Tibial nerve (tissue), 4 donors: Measurements from ENCODE around the gene OSTF1. TPM values are rescaled to one million over a fixed set of nuclear protein-coding genes. Genes with fewer than 3 reads are reported as not detected.

Experiments
- DNase-seq, 2 donors: peaks; one replicate each; pipeline ENCODE4 v3.0.0-alpha.2; 2019; ENCODE audit warnings: low spot score in 2 of 2
- H3K27ac ChIP-seq, 4 donors: fragments of 200-600 bp; sonication (generic) in 3 of 4; one replicate each; pipeline ENCODE4 v1.5.1; 2017 to 2019; ENCODE audit warnings: mild to moderate bottlenecking in 1 of 4
- H3K27me3 ChIP-seq, 2 donors: fragments of 200-600 bp; sonication (generic) in 1 of 2; one replicate each; pipeline versions ENCODE4 v1.5.1 to v1.6.0; 2017 to 2019
- H3K36me3 ChIP-seq, 3 donors: fragments of 200-600 bp; sonication (generic); one replicate each; pipeline ENCODE4 v1.5.1; 2018 to 2019
- H3K4me1 ChIP-seq, 4 donors: fragments of 200-600 bp; sonication (generic) in 3 of 4; one replicate each; pipeline ENCODE4 v1.5.1; 2017 to 2019
- H3K4me3 ChIP-seq, 4 donors: fragments of 200-600 bp; sonication (generic) in 3 of 4; one replicate each; pipeline ENCODE4 v1.5.1; 2017 to 2019; ENCODE audit warnings: mild to moderate bottlenecking in 1 of 4, moderate library complexity in 1 of 4
- H3K9me3 ChIP-seq, 4 donors: fragments of 200-600 bp; sonication (generic) in 3 of 4; one replicate each; pipeline ENCODE4 v1.5.1; 2017 to 2019
- EP300 ChIP-seq, 2 donors: sonication (generic); formaldehyde crosslinking; IDR thresholded peaks; one replicate each; pipeline ENCODE4 v1.6.1; 2017; ENCODE audit warnings: antibody characterized with exemption in 2 of 2, mild to moderate bottlenecking in 1 of 2
- POLR2A ChIP-seq, 2 donors: fragments of 450-650 bp; IDR thresholded peaks; one replicate each; pipeline ENCODE4 v1.6.1; 2017; ENCODE audit warnings: antibody characterized with exemption in 2 of 2, mild to moderate bottlenecking in 2 of 2, moderate library complexity in 2 of 2
- WGBS, 2 donors: methylation state at CpG; one replicate each; pipeline ENCODE4 v1.1.5; 2018; 5-methylcytosine and 5-hydroxymethylcytosine counted together
- total RNA-seq, 4 donors: library from RNA; depleted of rRNA; stranded (reverse); fragments of >200 nt; gene quantifications; one replicate each; pipeline ENCODE4 v1.1.0, GENCODE V29; 2016
- TF ChIP-seq, protein P1 (sequence below), 5 experiments: fragments of 200-600 bp in 3 of 5; fragments of 450-650 bp in 2 of 5; sonication (generic) in 3 of 5; IDR thresholded peaks; one replicate each; pipeline ENCODE4 v1.5.1; 2016 to 2019; ENCODE audit warnings: antibody characterized with exemption in 5 of 5, mild to moderate bottlenecking in 3 of 5, moderate library complexity in 2 of 5

OSTF1 gene
- total RNA-seq, 4 donors from 2014 or later = 20.7 to 34.5 (median 24.8) TPM

- 48 to 50% methylated on average over 2 of the region's 2 CpGs for WGBS, 2 donors
- no peaks in the 10 kb centered on the region for H3K36me3 ChIP-seq
These were observed 40.8 kb upstream of the OSTF1 start for GRCh38 chr9:75047506-75047905.

GRCh38 chr9:75051285-75051684 is 37.0 kb upstream of the OSTF1 start:
- TF ChIP-seq POLR2A (IDR thresholded peaks at IDR 0.05) (no peak), EP300 (IDR thresholded peaks at IDR 0.05) (no peak)
- TF ChIP-seq, protein P1, sequence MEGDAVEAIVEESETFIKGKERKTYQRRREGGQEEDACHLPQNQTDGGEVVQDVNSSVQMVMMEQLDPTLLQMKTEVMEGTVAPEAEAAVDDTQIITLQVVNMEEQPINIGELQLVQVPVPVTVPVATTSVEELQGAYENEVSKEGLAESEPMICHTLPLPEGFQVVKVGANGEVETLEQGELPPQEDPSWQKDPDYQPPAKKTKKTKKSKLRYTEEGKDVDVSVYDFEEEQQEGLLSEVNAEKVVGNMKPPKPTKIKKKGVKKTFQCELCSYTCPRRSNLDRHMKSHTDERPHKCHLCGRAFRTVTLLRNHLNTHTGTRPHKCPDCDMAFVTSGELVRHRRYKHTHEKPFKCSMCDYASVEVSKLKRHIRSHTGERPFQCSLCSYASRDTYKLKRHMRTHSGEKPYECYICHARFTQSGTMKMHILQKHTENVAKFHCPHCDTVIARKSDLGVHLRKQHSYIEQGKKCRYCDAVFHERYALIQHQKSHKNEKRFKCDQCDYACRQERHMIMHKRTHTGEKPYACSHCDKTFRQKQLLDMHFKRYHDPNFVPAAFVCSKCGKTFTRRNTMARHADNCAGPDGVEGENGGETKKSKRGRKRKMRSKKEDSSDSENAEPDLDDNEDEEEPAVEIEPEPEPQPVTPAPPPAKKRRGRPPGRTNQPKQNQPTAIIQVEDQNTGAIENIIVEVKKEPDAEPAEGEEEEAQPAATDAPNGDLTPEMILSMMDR (IDR thresholded peaks at IDR 0.05) = no peak
- peaks cover 0 to 7% (median 0%) of the 10 kb centered on the region in 4 donors for H3K9me3 ChIP-seq
- H3K27me3 ChIP-seq = no peaks in the 10 kb centered on the region
- no peaks in the 10 kb centered on the region for H3K4me1 ChIP-seq
- no peak overlapping the region for H3K4me3 ChIP-seq
- no peak for DNase-seq
- H3K27ac ChIP-seq = no peak overlapping the region
- H3K36me3 ChIP-seq = no peaks in the 10 kb centered on the region

More at GRCh38 chr9:75047506-75047905, 40.8 kb upstream of the OSTF1 start:
- Histone ChIP-seq H3K27ac (no peak overlapping the region), H3K9me3 (no peaks in the 10 kb centered on the region), H3K4me1 (no peaks in the 10 kb centered on the region), H3K4me3 (no peak overlapping the region), H3K27me3 (peaks cover 0 to 7% of the 10 kb centered on the region in 2 donors)
- DNase-seq = no peak
- TF ChIP-seq EP300 (IDR thresholded peaks at IDR 0.05) = no peak
- TF ChIP-seq POLR2A (IDR thresholded peaks at IDR 0.05) = no peak
- TF ChIP-seq, protein P1 (IDR thresholded peaks at IDR 0.05) = no peak

DNA sequence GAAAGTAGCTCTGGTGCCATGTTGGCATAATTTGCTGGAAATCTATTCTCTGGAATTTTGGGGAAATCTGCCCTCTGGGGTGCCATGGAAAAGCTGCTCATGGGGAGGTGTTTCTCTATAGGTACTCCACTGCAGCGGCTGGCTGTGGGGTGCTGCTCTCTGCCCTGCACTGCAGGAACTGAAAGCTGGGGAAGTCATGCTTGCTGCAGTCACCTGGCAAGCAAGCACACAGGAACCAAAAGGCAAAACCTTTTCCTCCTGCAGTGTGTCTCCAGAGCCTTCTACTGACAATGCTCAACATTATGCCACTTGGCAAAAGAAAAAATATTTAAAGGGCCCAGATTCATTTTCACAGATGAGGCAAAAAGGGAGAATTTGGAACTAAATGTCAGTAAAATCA is 34.4 kb upstream of the OSTF1 start:
- H3K27ac ChIP-seq = no peak overlapping the region
- DNase-seq = no peak
- no peak for TF ChIP-seq EP300 (IDR thresholded peaks at IDR 0.05)
- TF ChIP-seq, protein P1 (IDR thresholded peaks at IDR 0.05) = no peak
- no peak for TF ChIP-seq POLR2A (IDR thresholded peaks at IDR 0.05)
- H3K36me3 ChIP-seq = no peaks in the 10 kb centered on the region
- H3K9me3 ChIP-seq = peaks cover 0 to 12% (median 0%) of the 10 kb centered on the region in 4 donors
- no peaks in the 10 kb centered on the region for H3K27me3 ChIP-seq
- H3K4me3 ChIP-seq = no peak overlapping the region
- 64 to 70% methylated on average over 1 of the region's 1 CpG for WGBS, 2 donors
- H3K4me1 ChIP-seq = no peaks in the 10 kb centered on the region

DNA sequence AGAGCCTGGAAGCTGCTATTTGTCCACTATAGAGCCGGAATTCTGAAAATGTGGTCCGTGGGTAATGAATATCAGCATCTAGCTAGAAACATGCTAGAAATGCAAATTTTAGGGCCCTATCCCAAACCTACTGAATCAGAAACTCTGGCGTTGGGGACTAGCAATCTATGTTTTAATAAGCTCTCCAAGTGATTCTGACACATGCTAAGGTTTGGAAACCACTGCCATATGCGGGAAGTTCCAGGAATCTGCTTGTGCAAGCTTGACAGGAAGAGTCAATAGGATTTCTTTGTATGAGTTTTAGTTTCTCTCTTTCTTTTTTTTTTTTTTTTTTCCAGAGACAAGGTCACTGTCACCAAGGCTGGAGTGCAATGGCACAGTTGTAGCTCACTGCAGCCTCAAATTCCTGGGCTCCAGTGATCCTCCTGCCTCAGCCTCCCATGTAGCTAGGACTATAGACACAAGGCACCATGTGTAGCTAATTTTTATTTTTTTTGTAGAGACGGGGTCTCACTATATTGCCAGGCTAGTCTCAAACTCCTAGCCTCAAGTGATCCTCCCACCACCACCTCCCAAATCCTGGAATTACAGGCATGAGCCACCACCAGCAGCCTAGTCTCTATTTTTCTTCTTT is 33.8 kb upstream of the OSTF1 start:
- no peaks in the 10 kb centered on the region for H3K36me3 ChIP-seq
- DNase-seq = no peak
- H3K9me3 ChIP-seq = peaks cover 0 to 15% (median 0%) of the 10 kb centered on the region in 4 donors
- H3K4me1 ChIP-seq = no peaks in the 10 kb centered on the region
- H3K4me3 ChIP-seq = no peak overlapping the region
- H3K27ac ChIP-seq = no peak overlapping the region
- no peak for TF ChIP-seq EP300 (IDR thresholded peaks at IDR 0.05)
- no peak for TF ChIP-seq POLR2A (IDR thresholded peaks at IDR 0.05)
- TF ChIP-seq, protein P1 (IDR thresholded peaks at IDR 0.05) = no peak
- 89 to 90% methylated on average over 5 of the region's 5 CpGs for whole genome bisulfite sequencing, 2 donors
- no peaks in the 10 kb centered on the region for H3K27me3 ChIP-seq

DNA sequence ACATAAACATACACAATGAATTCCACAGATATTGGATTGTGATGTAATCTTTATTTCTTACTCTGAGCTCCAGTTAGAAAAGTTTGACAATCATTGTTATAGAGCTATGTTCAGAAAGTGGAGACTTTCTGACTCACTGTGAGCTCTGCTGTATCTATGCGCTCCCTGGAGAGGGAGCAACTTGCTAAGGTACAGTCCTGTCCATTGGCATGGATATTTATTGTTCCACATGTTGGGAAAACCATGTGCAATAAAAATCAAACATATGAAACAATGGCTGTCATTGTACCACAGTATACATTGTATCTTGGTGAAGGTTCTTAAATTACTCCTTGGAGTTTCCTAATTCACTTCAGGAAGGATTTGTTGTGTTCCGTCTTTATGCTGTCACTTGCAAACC is 27.1 kb upstream of the OSTF1 start:
- Histone ChIP-seq H3K27me3 (no peaks in the 10 kb centered on the region), H3K4me1 (no peaks in the 10 kb centered on the region), H3K36me3 (peaks cover 0 to 27% (median 0%) of the 10 kb centered on the region in 3 donors), H3K4me3 (no peak overlapping the region), H3K27ac (no peak overlapping the region), H3K9me3 (peaks cover 0 to 9% (median 0%) of the 10 kb centered on the region in 4 donors)
- TF ChIP-seq, protein P1 (IDR thresholded peaks at IDR 0.05) = no peak
- TF ChIP-seq EP300 (IDR thresholded peaks at IDR 0.05) = no peak
- TF ChIP-seq POLR2A (IDR thresholded peaks at IDR 0.05) = no peak
- WGBS, 2 donors = 82 to 84% methylated on average over 2 of the region's 2 CpGs
- DNase-seq = no peak
